Gastrocnemius medialis (tissue), 4 donors: ENCODE data around the gene SYT6.

Source experiments
- CTCF ChIP-seq, 5 experiments: fragments of 450-650 bp in 3 of 5; fragments of 200-600 bp in 2 of 5; sonication (generic) in 2 of 5; IDR thresholded peaks in 4 of 5; conservative IDR thresholded peaks in 1 of 5; 1 replicate in 4 of 5; 2 replicates in 1 of 5; pipeline ENCODE4 v1.5.1; 2016 to 2019; ENCODE audit warnings: antibody characterized with exemption in 5 of 5, mild to moderate bottlenecking in 3 of 5, moderate library complexity in 3 of 5
- POLR2A ChIP-seq, 2 donors: fragments of 450-650 bp; IDR thresholded peaks; one replicate each; pipeline ENCODE4 v1.6.1; 2017; ENCODE audit warnings: antibody characterized with exemption in 2 of 2, mild to moderate bottlenecking in 2 of 2, moderate library complexity in 2 of 2

GRCh38 chr1:114062477-114063099 lies 91.1 kb downstream of the SYT6 start:
- TF ChIP-seq CTCF (IDR thresholded peaks at IDR 0.05 in 4 of 5, conservative IDR thresholded peaks at IDR 0.05 in 1 of 5) (no peak), POLR2A (IDR thresholded peaks at IDR 0.05) (no peak)
